Measurements from ENCODE around the gene BNC2.
"Not testable (repeated sequence)": the region's sequence is repeated elsewhere in the genome, so short reads cannot be mapped to it uniquely, and the experiment has no call there.

Gene BNC2

DNA sequence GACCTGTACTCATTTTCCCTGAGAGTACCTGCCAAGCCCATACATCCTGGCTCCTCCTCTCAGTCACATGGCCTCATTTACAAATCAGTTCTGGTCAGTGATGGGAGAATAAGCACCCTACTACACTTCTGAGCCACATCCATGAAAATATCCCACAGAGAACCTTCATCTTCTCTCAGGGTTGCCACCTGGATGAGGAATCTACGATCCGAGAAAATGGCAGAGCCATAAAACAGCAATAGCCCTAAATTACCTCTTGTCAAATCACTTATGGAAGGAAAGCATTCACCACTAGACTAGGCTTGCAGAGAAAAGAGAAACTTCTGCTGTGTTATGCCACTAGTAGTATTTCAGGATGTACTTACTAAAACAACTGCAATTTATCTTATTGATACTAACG, 324.8 kb downstream of the BNC2 start:
- DNase-seq (ENCODE audit: low read depth in 2 of 2, low spot score in 1 of 2) = no peak

DNA sequence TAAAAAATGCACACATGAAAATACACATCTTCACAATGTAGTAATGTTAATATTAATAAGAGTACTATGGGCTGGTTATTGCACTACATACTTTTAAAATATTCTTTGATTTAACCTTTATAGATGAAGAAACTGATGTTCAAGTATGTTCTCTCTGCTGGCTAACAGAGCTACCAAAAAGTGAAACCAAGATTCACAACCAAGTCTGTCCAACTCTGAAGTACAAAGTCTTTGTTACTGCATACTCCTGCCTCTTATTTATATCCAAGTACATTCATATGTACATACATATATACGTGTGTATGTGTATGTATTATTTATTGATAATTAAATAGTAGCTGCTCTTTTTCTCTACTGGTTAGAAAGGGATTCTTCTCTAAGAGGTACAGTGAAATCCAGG, 325.6 kb downstream of the BNC2 start:
- DNase-seq (ENCODE audit: low read depth in 2 of 2, low spot score in 1 of 2) = no peak

DNA sequence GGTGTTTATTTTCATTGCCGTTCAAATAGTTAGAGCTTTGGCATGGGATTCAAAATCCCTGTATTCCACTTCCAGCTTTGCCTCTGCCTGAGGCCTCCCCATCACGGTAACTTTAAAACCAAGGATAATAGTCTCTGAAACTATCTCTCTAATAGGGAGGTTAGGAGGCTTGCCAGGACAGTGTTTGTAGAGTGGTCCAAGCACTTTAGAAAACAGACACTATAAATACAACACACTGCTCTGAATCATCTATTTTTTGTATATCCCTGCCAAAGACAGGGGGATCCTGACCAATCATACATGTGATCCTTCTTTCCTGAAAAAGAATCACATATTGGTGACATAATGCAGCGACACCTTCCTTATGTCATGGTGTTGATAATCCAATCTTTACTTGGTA, 326.8 kb downstream of the BNC2 start:
- DNase-seq (ENCODE audit: low read depth in 2 of 2, low spot score in 1 of 2) = no peak

DNA sequence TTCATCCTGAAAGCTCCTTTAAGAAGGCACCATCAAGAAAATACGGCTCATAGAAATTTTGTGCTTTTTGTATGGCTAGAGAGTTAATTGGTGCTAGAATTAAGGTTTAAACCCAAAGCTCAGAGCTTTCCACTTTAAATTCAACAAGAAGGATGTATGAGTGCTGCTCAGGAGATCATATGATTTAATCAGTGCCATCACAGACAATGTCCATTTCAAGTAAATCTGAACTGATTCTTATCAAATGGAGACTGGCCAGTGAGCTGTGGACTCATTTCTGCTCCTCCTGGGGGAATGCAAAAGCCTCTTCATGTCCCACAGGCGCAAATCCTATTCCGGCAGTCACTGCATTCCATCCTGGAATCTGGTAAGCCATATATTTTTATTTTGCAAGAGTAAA, 327.2 kb downstream of the BNC2 start:
- no peak for DNase-seq (ENCODE audit: low read depth in 2 of 2, low spot score in 1 of 2)

DNA sequence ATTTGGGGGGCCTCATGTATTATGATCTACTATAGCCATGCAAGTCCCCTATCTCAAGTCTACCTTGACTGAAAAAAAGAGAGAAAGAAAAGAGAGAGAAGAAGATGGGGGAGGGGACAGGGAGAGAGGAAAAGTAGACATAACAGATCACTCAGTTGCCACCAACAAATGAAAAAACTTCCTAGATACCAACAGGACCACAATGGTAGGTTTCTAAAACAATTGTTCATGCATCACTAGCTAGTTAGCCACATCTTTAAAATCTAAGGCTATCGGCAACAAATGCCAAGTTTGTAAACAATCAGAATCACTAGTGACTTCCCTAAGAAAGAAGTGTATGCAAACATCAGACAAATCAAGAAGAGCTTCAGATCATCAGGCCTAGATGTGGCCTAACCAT, 328.2 kb downstream of the BNC2 start:
- no peak for DNase-seq (ENCODE audit: low read depth in 2 of 2, low spot score in 1 of 2)

DNA sequence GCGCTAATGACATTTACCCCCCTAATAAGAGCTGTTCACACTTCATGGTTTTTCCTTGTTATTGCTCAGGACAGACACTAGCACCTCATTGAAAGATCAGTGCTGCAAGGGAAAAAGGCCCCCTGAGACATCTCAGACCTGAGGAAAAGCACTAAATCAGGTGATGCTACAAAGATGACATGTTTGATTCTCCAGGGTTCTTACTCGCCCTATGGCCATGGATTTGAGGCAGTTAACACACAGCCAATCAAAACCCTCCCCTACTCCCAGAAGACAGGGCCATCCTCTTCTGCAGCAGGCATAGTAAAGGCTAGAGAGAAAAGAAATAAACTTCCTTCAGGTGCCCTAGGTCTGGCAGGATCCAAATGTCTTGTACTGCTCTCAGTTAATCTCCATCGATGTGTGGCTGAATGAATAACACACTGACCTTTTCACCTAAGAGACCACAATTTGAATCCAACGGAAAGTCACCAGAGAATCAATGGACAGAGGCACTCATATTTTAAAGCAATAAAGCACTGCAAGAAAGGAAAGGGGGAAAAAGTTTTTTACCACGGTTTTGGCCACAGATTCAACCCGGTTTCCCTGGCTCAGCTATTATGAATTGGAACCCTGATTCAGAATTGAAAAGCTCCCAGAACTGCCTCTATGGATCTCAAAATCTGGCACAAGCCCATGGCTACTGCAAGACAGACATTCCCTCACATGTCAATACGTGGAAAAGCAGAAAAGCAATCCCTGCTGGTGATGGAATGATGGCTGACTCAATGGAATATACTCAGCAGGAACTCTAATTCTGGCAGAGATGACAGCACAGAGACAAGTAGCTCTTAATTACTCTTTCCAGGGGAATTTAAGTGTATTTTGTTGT, 329.5 kb downstream of the BNC2 start:
- no peak for DNase-seq (ENCODE audit: low read depth in 2 of 2, low spot score in 1 of 2)

DNA sequence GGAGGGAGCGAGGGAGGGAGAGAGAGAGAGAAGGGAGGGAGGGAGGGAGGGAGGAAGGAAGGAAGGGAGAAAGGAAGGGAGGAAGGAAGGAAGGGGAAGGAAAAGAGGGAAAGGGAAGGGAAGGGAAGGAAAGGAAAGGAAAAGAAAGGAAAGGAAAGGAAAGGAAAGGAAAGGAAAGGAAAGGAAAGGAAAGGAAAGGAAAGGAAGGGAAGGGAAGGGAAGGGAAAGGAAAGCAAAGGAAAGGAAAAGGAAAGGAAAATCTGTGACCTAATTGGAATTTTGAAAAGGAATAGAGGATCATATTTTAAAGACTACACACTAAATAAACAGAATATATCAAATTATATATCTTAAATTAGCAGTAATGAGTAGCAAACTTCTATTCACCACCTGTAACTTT, 330.8 kb downstream of the BNC2 start:
- not testable (repeated sequence) for DNase-seq (ENCODE audit: low read depth in 2 of 2, low spot score in 1 of 2)

DNA sequence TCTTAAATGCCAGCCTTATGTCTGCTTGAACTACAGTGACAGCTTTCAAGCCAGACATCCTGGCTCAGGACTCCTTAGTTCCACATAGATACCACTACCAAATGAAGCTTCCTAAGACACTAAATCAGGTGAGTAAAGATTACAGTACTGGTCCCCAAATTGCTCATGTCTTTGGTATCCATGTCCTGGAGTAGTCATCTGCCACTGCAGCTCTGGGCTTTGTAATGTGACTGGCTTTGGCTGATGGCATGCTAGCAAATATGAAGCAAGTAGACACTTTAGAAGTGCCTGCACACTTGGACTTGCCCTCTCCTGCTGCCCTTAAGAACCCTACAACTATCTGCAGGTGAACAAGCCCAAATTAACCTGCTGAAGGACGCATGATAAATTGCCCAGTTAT, 334.9 kb downstream of the BNC2 start:
- DNase-seq (ENCODE audit: low read depth in 2 of 2, low spot score in 1 of 2) = no peak

DNA sequence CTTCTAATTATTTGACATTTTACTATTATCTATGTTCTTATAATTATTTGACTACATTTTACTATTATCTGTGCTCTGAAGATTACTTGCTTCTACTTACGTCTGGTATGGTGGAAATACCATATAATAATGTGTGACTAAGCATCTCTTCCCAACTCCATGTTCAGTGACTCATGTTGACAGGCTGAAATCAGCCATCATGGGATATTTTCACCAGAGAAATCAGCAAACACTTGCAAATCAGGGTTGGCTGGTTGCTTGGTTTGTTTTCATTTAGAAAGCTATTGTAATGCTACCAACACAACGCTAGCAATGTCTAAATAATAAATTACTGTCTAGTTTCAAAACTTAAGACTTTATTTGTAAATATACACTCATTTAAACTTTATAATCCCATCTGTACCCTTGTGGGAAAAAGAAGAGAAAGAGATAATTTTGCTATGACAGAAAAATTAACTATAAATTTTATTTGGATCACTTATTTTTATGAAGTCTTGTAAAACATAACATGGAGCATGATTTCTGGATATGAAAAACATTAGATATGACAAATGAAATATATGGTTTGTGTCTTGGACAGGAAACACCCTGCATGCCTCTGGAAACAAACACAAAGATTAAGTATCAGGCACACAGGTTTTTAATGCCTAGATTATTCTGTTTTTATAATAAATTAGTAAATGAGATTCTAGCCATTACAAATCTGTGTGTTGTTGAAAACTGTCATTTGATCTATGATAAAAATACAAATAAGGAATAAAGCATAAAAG, 337.6 kb downstream of the BNC2 start:
- no peak for DNase-seq (ENCODE audit: low read depth in 2 of 2, low spot score in 1 of 2)

DNA sequence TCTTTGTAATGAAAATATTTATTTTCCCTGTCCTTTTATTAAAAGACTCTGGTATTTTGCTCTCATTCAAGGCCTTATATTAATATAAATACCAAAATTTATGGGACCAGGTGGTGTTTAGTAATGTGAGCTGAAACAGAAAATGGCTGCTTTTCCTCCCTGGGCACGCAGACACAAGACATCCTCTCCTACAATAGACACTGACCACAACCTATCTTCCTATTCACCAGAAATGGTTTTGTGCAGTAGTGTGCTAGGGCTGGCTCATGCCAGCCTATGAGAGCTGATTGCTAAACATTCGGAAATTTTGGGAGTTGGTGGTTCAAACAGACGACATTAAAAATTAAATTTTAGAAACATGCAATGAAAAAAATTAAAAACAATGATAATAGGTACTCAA, 338.2 kb downstream of the BNC2 start:
- DNase-seq (ENCODE audit: low read depth in 2 of 2, low spot score in 1 of 2) = no peak

DNA sequence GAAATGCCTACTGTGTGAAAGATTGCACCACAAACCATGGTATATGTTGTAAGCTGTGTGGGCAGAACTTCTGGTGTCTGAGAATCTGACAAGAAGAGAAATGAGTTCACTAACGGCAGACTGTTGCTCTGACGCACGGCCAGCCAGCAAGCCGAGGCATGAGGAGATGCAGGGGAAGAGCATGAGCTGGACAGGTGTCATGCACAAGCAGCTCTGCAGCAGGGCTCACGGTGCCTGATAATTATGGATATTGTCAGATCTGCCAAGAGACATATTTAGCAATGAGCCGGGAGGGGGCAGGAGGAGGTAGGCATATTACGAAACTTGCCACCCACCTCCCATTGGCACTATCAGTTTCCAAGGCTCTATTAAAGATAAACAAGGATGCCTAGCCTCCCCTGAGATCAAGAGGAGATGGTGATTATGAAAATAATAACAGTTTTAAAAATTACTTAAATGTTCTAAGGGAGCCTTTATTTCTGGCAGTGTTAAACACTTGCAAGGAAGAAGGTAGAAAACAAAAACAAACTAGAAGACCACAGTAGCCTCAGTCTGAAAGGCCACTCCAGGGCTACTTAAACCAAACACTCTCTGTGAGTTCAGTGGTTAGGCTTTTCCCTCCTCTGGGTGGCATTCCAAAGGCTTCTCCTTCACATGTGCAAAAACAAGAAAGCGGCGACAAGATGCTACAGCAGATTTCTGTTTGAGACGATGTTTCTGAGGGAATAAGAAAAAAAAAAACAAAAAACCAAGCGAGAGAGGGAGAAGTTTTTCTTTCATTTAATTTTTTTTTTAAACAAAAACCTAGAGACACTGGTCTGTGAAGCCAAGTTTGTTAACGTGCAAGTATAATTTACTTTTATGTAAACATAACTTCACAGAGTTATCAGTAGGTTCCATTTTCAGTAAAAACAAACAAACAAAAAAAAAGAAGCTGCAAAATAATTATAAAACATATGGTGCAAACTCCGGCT, 339.5 kb downstream of the BNC2 start:
- no peak for DNase-seq (ENCODE audit: low read depth in 2 of 2, low spot score in 1 of 2)

DNA sequence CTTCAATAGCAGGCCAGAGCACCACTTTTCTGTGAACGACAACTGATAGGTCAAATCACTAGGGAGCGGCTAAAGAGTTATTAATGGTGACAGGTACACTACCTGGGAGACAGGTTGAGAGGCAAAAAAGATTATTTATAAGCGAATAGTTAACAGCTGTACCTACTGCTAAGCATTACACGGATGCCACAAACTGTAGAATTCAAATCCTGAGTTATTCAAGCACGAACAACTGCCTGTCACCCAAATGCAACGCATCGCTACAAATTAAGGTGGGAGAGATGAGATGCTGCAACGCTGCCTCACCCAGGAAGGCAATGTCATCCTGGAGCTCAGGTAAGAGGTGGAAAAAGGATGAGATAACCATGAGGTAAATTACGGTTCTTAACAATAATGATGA, 342.9 kb downstream of the BNC2 start:
- DNase-seq (ENCODE audit: low read depth in 2 of 2, low spot score in 1 of 2) = no peak

DNA sequence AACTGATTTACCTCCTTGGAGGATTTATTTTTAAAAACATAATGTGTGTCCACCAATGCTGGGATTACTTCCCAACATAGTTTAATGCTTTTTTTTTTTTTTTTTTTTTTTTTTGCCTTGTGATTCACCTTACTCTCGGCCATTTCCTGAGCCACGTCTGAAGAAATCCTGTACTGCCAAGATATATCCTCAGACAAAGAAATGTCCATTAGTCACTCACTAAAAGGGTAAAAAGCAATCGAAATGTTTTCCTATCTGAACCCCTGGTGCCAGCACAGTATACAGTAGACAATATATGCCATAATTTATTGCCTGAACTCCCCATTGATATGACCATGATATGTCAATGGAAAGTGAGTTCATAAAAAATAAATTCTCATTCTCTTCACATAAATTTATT, 344.1 kb downstream of the BNC2 start:
- no peak for DNase-seq (ENCODE audit: low read depth in 2 of 2, low spot score in 1 of 2)

DNA sequence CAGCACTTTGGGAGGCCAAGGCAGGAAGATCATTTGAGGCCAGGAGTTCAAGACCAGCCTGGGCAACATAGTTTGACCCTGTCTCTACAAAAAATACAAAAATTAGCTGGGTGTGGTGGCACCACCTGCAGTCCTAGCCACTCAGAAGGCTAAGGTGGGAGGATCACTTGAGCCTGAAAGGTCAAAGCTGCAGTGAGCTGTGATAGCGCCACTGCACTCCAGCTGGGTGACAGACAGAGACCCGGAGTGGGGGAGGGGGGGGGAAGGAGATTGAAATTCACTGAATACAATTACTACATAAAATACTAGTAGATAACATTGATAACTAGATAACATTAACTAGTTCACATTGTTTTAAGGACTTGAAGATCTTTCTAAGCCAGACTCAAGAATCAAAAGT, 345.6 kb downstream of the BNC2 start:
- DNase-seq (ENCODE audit: low read depth in 2 of 2, low spot score in 1 of 2) = no peak

DNA sequence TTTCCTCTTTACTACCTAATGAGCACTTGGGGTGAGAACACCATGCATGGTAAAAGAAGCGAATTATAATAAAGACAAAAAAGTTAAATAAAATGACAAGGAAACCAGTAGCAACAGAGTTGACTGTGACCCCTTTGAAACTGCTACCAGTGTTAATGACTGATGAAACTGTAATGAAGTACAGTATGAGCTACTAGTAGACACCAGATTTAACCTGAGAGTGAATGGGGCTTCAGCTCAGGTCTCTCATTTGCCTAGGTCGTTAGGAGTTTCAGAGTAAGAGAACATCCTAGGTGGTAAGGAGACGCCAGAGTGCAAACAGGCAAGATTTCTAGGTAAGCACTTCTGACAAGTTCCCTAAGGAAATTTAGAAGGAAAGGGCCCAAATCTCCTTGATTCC, 346.4 kb downstream of the BNC2 start:
- DNase-seq (ENCODE audit: low read depth in 2 of 2, low spot score in 1 of 2) = no peak

DNA sequence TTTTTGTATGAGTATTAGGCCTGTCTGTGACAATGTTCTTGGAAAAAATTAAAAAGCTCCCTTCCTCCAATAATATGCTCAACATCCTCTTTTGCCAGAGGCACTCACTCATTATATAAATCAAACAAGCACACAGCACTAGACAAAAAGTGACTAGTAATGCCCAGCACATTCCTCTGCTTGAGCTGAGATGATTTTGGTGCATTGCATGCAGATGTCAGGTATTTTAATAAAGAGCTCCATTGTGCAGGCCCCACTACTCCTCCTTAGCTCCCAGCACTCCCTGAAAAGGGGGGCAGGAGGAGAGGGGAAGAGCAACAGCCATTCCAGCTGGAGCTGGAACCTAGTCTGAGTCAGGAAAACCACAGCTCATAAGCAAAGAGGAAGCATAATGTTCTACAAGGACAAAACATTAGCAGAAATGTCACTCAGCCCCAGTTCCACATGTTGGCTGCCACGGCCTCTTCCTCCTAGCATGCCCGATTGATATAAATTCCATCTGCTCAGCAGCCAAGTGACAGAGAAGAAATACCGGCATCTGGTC, 348.5 kb downstream of the BNC2 start:
- DNase-seq (ENCODE audit: low read depth in 2 of 2, low spot score in 1 of 2) = no peak

DNA sequence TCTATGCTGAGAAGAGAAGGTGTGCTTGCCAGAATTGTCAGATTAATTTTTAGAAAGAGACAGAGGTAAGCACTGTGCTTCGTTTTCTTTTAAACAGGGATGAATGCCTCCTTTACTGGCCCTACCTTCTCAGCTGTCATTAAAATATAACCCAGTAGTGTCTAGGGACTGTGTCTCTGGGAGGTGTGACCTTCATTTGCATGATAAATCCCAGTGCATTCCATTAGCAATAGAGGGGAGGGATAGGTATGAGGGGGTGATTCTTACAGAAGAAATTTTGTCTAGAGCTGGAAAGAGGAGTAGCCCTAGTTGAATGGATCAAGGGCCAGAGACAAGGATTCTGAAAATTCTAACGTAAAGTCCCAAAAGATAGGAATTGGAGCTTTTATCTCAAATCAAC, 351.5 kb downstream of the BNC2 start:
- DNase-seq (ENCODE audit: low read depth in 2 of 2, low spot score in 1 of 2) = no peak

DNA sequence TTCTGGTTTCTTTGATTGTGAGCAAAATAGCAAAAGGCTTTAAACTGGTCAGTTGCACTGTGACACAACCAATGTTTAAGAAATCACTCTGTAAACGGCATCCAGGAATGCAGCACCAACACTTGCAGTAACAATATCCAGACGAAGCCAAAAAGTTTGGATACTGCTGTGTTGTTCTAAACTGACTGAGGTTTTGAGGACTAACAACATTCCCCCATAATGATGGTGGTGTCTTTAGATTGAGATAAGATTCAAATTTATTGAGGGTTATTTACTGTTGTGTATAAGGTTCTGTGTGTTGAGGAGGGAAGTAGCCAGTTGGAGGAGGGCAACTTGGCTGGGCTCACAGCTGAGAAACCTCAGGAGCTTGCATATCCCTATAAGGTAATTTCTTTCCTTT, 353.6 kb downstream of the BNC2 start:
- DNase-seq (ENCODE audit: low read depth in 2 of 2, low spot score in 1 of 2) = no peak

DNA sequence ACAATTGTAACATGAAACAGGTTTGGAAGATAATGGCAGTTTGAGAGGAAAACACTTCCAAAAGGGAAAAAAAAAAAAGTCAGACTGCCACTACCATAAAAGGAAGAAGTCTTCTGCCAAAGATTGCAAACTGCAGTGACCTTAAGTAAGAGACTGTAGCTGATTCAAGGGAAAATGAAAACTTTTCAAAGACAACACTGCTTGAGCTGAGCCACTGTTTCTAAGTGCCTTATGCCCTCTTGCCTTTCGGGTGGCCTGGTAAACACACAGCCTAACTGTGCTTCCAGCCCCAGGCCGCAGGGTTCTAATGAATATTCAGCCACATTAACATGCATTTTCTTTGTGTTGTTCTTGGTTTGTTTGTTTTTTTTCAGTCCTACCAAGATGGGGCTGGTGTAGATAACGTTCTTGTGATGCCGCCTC, 354.6 kb downstream of the BNC2 start:
- no peak for DNase-seq (ENCODE audit: low read depth in 2 of 2, low spot score in 1 of 2)

DNA sequence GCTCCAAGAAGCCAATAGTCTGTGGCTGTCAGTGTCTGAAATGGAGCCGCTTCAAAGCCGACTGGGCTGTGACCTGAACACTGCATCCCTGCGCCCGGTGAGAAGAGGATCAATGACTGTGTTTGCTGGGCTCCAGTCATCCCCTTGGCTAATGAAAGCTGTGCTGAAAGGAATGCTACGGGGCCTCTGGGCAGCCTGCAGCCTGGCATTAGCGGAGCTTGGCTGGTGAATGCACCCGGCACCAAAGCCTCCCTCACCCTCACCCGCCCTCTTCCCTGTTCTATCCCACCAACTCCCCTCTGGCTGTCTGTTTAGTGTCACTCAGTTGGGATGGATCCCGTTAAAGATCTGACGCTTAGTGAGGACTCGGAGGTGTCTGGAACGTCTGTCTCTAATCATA, 355.3 kb downstream of the BNC2 start:
- DNase-seq (ENCODE audit: low read depth in 2 of 2, low spot score in 1 of 2) = no peak

DNA sequence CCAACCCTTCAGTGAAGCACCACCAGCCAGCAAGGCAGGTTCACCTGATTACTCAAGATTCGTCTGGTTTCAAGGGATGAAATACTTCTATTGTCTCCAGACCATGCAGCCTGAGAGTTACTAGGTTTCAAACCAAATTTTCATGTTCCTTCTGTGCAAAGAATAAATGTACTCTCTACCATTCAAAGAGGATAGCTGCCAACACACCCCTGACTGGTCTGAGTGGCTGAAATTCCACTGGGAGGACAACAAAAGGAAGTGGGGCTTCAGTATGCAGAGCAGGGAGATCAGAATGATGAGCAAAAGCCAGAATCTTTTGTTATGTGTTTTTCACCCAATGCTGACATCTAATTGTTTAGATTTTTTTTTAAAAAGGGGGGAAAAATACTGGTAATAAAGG, 356.3 kb downstream of the BNC2 start:
- no peak for DNase-seq (ENCODE audit: low read depth in 2 of 2, low spot score in 1 of 2)

Data from stimulated activated CD8-positive, alpha-beta memory T cell treated with anti-CD3 and anti-CD28 coated beads, Interleukin-4, amount 100 ng/mL, for 4 hours (primary cell).